ENCODE results near the gene FAM89A. TPM values are rescaled to one million over a fixed set of nuclear protein-coding genes. Genes with fewer than 3 reads are reported as not detected.
"Not testable (repeated sequence)": the region's sequence is repeated elsewhere in the genome, so short reads cannot be mapped to it uniquely, and the experiment has no call there.

The FAM89A gene
- total and polyA plus RNA-seq, 2 of the 8 experiments (the other 6 are each of a cell fraction or from before 2014, with no cell fraction given): 2.1 to 2.2 TPM

GRCh38 chr1:231050932-231051331 lies 10.9 kb upstream of the FAM89A start:
- H4K5ac ChIP-seq (ENCODE audit: insufficient read length, low read depth, low read length); H2BK20ac ChIP-seq (ENCODE audit: low read length); H3K9me3 ChIP-seq (ENCODE audit: insufficient read depth in 2 of 2, low read depth in 1 of 2, low read length in 1 of 2); H3K18ac ChIP-seq (ENCODE audit: extremely low read depth, low read length); H3K56ac ChIP-seq (replicated peaks; ENCODE audit: insufficient read length, low read depth, low read length); H3K23me2 ChIP-seq (ENCODE audit: low read depth, low read length); H3K9ac ChIP-seq (replicated peaks in 1 of 4; ENCODE audit: extremely low read depth in 1 of 4, low read depth in 3 of 4, low read length in 3 of 4); H2AFZ ChIP-seq (ENCODE audit: low read length); H2BK5ac ChIP-seq (ENCODE audit: low read depth, low read length); H3K23ac ChIP-seq (ENCODE audit: insufficient read length); CTCF ChIA-PET (ENCODE audit: partially characterized antibody); H4K8ac ChIP-seq (ENCODE audit: extremely low read depth, insufficient read depth, low read length); H3K79me2 ChIP-seq (ENCODE audit: control insufficient read depth in 1 of 2, insufficient read depth in 2 of 2, low read length in 2 of 2); H3K4me1 ChIP-seq (replicated peaks in 1 of 4; ENCODE audit: control insufficient read depth in 3 of 4, insufficient read depth in 4 of 4, low read length in 3 of 4); H2BK12ac ChIP-seq (ENCODE audit: low read depth, low read length); H2AK5ac ChIP-seq (ENCODE audit: low read depth, low read length); H3K27ac ChIP-seq (ENCODE audit: low read depth, low read length); DNase-seq (ENCODE audit: low read depth in 1 of 2, low spot score in 2 of 2); H3K14ac ChIP-seq (ENCODE audit: insufficient read length); H3K4ac ChIP-seq (replicated peaks; ENCODE audit: insufficient read length, low read depth, low read length); H3K36me3 ChIP-seq (ENCODE audit: control insufficient read depth in 2 of 4, insufficient read depth in 4 of 4, low read length in 3 of 4); H3K4me3 ChIP-seq (ENCODE audit: extremely low read depth in 1 of 4, insufficient read depth in 2 of 4, low read depth in 3 of 4, low read length in 4 of 4); H4K91ac ChIP-seq (replicated peaks; ENCODE audit: insufficient read length, low read length); H4K20me1 ChIP-seq (replicated peaks in 1 of 2; ENCODE audit: control insufficient read depth in 1 of 2, insufficient read depth in 2 of 2, low read length in 2 of 2); H3K4me2 ChIP-seq (ENCODE audit: insufficient read depth in 1 of 2, low read depth in 2 of 2, low read length in 2 of 2); POLR2A ChIA-PET (ENCODE audit: partially characterized antibody); H2BK120ac ChIP-seq (replicated peaks; ENCODE audit: low read depth, low read length); H3K79me1 ChIP-seq (ENCODE audit: low read depth, low read length); H2BK15ac ChIP-seq (ENCODE audit: low read length); FAIRE-seq: not testable (repeated sequence)
- WGBS, 2 experiments (ENCODE audit: extremely low coverage in 1 of 2, insufficient coverage in 1 of 2, insufficient read length in 1 of 2, insufficient replicate concordance in 2 of 2, low coverage in 1 of 2, low lambda C conversion rate in 2 of 2, missing lambda C conversion rate in 1 of 2): 83% methylated on average over 9 of the region's 9 CpGs; no CpG with 5 or more reads in 1 of the 2 experiments
- peaks cover 4 to 11% (median 8%) of the 10 kb centered on the region in 4 experiments; a peak in 5 of 7 replicates for H3K27me3 ChIP-seq (replicated peaks in 1 of 4; ENCODE audit: control insufficient read depth in 3 of 4, extremely low read depth in 1 of 4, insufficient read depth in 3 of 4, low read length in 3 of 4)
